Measurements from ENCODE around the gene MALAT1. TPM values are rescaled to one million over a fixed set of nuclear protein-coding genes. Genes with fewer than 3 reads are reported as not detected.

MALAT1 gene
- total and polyA plus RNA-seq, 2 of the 13 experiments (the other 11 are each of a cell fraction or from before 2014, with no cell fraction given), result 143 to 1,237 TPM

GRCh38 chr11:65498977-65499712, at the start of gene MALAT1 (continued):
- TF ChIP-seq ZHX2 (IDR thresholded peaks at IDR 0.05; ENCODE audit: low read depth) (no peak; the same call in 1 of the 2 replicates), ZHX2 (CRISPR knock-in tag; IDR thresholded peaks at IDR 0.05; ENCODE audit: borderline replicate concordance) (no peak), ZNF367 (CRISPR knock-in tag; IDR thresholded peaks at IDR 0.05; ENCODE audit: borderline replicate concordance) (no peak), MED13 (CRISPR knock-in tag; IDR thresholded peaks at IDR 0.05) (peak; percentile 83), ISL2 (CRISPR knock-in tag; IDR thresholded peaks at IDR 0.05) (peak; percentile 40; the same call in 1 of the 2 replicates), ETV6 (CRISPR knock-in tag; conservative IDR thresholded peaks at IDR 0.05) (peak; percentile 89), ZSCAN25 (CRISPR knock-in tag; IDR thresholded peaks at IDR 0.05) (peak; percentile 62; the same call in 1 of the 2 replicates), KDM2A (CRISPR knock-in tag; IDR thresholded peaks at IDR 0.05; ENCODE audit: borderline replicate concordance, low read depth) (peak; percentile 91), ARNTL (CRISPR knock-in tag; IDR thresholded peaks at IDR 0.05) (0 out of 2 replicates have a peak, but pooled peaks have one; percentile 35), SNRNP70 (IDR thresholded peaks at IDR 0.05; ENCODE audit: low read depth, low read length) (no peak), ZFY (CRISPR knock-in tag; IDR thresholded peaks at IDR 0.05) (no peak), FOXP1 (IDR thresholded peaks at IDR 0.05) (no peak), FOXP1 (CRISPR knock-in tag; IDR thresholded peaks at IDR 0.05) (peak; percentile 54; the same call in 1 of the 2 replicates), SIX1 (CRISPR knock-in tag; IDR thresholded peaks at IDR 0.05; ENCODE audit: borderline replicate concordance) (peak; percentile 62; the same call in 1 of the 2 replicates), ETS1 (CRISPR knock-in tag; IDR thresholded peaks at IDR 0.05) (no peak), ZNF569 (CRISPR knock-in tag; IDR thresholded peaks at IDR 0.05; ENCODE audit: borderline replicate concordance) (no peak), RNF2 (conservative IDR thresholded peaks at IDR 0.05; ENCODE audit: low read depth) (no peak), ZFP62 (CRISPR knock-in tag; IDR thresholded peaks at IDR 0.05) (no peak), CENPT (CRISPR knock-in tag; IDR thresholded peaks at IDR 0.05; ENCODE audit: low read depth) (no peak), NCOA5 (CRISPR knock-in tag; IDR thresholded peaks at IDR 0.05) (no peak), ZNF672 (CRISPR knock-in tag; IDR thresholded peaks at IDR 0.05) (no peak)

Data from HepG2 (cell line).